ENCODE results near the gene PYGB. TPM values are rescaled to one million over a fixed set of nuclear protein-coding genes. Genes with fewer than 3 reads are reported as not detected.

The PYGB gene
- total RNA-seq, 6 donors from 2014 or later: 59.4 to 128 (median 98.4) TPM

GRCh38 chr20:25217161-25218108 is 30.4 kb upstream of the PYGB start:
- peak in 1 of 2 donors; percentile 31 for DNase-seq
- no peaks in the 10 kb centered on the region for H3K9me3 ChIP-seq

GRCh38 chr20:25218109-25218486 is 29.8 kb upstream of the PYGB start:
- no peaks in the 10 kb centered on the region for H3K9me3 ChIP-seq
- WGBS, 2 donors: 88 to 91% methylated on average over 6 to 8 of the region's 8 CpGs
- H3K27me3 ChIP-seq: no peaks in the 10 kb centered on the region
- ATAC-seq (ENCODE audit: low FRiP score in 2 of 2): no peak
- no peak overlapping the region for H3K4me3 ChIP-seq
- no peak for TF ChIP-seq POLR2AphosphoS5 (IDR thresholded peaks at IDR 0.05)
- no peak for TF ChIP-seq POLR2A (IDR thresholded peaks at IDR 0.05)
- TF ChIP-seq EP300 (IDR thresholded peaks at IDR 0.05): no peak
- no peak for TF ChIP-seq CTCF (IDR thresholded peaks at IDR 0.05)
- peaks cover 25 to 82% (median 58%) of the 10 kb centered on the region in 4 donors for H3K36me3 ChIP-seq
- no peak for DNase-seq
- H3K4me1 ChIP-seq: no peaks in the 10 kb centered on the region
- H3K27ac ChIP-seq: no peak overlapping the region

More at GRCh38 chr20:25217161-25218108, 30.4 kb upstream of the PYGB start:
- TF ChIP-seq POLR2A (IDR thresholded peaks at IDR 0.05) (no peak), EP300 (IDR thresholded peaks at IDR 0.05) (no peak), CTCF (IDR thresholded peaks at IDR 0.05) (no peak), POLR2AphosphoS5 (IDR thresholded peaks at IDR 0.05) (no peak)
- no peak for ATAC-seq (ENCODE audit: low FRiP score in 2 of 2)
- Histone ChIP-seq H3K36me3 (peaks cover 25 to 89% (median 63%) of the 10 kb centered on the region in 4 donors), H3K4me1 (no peaks in the 10 kb centered on the region), H3K4me3 (no peak overlapping the region), H3K27me3 (no peaks in the 10 kb centered on the region), H3K27ac (no peak overlapping the region)
- WGBS, 2 donors: 94 to 97% methylated on average over 21 of the region's 21 CpGs

- no peaks in the 10 kb centered on the region for H3K27me3 ChIP-seq
- no peak for ATAC-seq (ENCODE audit: low FRiP score in 2 of 2)
- no peaks in the 10 kb centered on the region for H3K4me1 ChIP-seq
- peak in 1 of 2 donors; percentile 77 for DNase-seq
- H3K4me3 ChIP-seq: no peak overlapping the region
- H3K27ac ChIP-seq: no peak overlapping the region
- H3K9me3 ChIP-seq: no peaks in the 10 kb centered on the region
- WGBS, 2 donors: 83 to 92% methylated on average over 2 to 12 of the region's 12 CpGs
- TF ChIP-seq EP300 (IDR thresholded peaks at IDR 0.05): no peak
- TF ChIP-seq POLR2AphosphoS5 (IDR thresholded peaks at IDR 0.05): no peak
- TF ChIP-seq CTCF (IDR thresholded peaks at IDR 0.05): no peak
- TF ChIP-seq POLR2A (IDR thresholded peaks at IDR 0.05): no peak
- H3K36me3 ChIP-seq: peaks cover 25 to 78% (median 54%) of the 10 kb centered on the region in 4 donors
These were observed 29.4 kb upstream of the PYGB start for GRCh38 chr20:25218492-25218891.

- WGBS, 2 donors: 93 to 94% methylated on average over 3 to 7 of the region's 7 CpGs
- H3K4me1 ChIP-seq: no peaks in the 10 kb centered on the region
- no peaks in the 10 kb centered on the region for H3K27me3 ChIP-seq
- DNase-seq (peak in 1 of 2 donors; percentile 25), ATAC-seq (ENCODE audit: low FRiP score in 2 of 2) (no peak)
- no peak overlapping the region for H3K4me3 ChIP-seq
- no peak for TF ChIP-seq EP300 (IDR thresholded peaks at IDR 0.05)
- TF ChIP-seq POLR2A (IDR thresholded peaks at IDR 0.05): no peak
- no peak for TF ChIP-seq CTCF (IDR thresholded peaks at IDR 0.05)
- TF ChIP-seq POLR2AphosphoS5 (IDR thresholded peaks at IDR 0.05): no peak
- no peak overlapping the region for H3K27ac ChIP-seq
- no peaks in the 10 kb centered on the region for H3K9me3 ChIP-seq
- H3K36me3 ChIP-seq: peaks cover 25 to 70% (median 46%) of the 10 kb centered on the region in 4 donors
These were observed 28.5 kb upstream of the PYGB start for GRCh38 chr20:25219365-25219764.
